Measurements from ENCODE around the gene ALG2. TPM values are rescaled to one million over a fixed set of nuclear protein-coding genes. Genes with fewer than 3 reads are reported as not detected.

ALG2 gene
- total and polyA plus RNA-seq, 2 of the 13 experiments (the other 11 are each of a cell fraction or from before 2014, with no cell fraction given): 46.2 to 49.0 TPM

- no peak for TF ChIP-seq ZNF280D (CRISPR knock-in tag; IDR thresholded peaks at IDR 0.05)
- no peak for TF ChIP-seq ZNF337 (CRISPR knock-in tag; IDR thresholded peaks at IDR 0.05; ENCODE audit: borderline replicate concordance, low read depth)
- no peak for TF ChIP-seq SOX5 (CRISPR knock-in tag; IDR thresholded peaks at IDR 0.05; ENCODE audit: borderline replicate concordance)
- no peak for TF ChIP-seq CREB3 (CRISPR knock-in tag; IDR thresholded peaks at IDR 0.05)
- no peak for TF ChIP-seq ZNF816 (CRISPR knock-in tag; IDR thresholded peaks at IDR 0.05; ENCODE audit: borderline replicate concordance)
- no peak for TF ChIP-seq ZNF552 (CRISPR knock-in tag; IDR thresholded peaks at IDR 0.05; ENCODE audit: borderline replicate concordance)
- no peak for TF ChIP-seq SMARCC2 (IDR thresholded peaks at IDR 0.05)
- no peak for TF ChIP-seq ZNF788 (CRISPR knock-in tag; IDR thresholded peaks at IDR 0.05; ENCODE audit: borderline replicate concordance)
- no peak for TF ChIP-seq SUZ12 (IDR thresholded peaks at IDR 0.05; ENCODE audit: low read depth, low read length)
These were observed 19.4 kb upstream of the ALG2 start (continued) for GRCh38 chr9:99241106-99241505.

All from HepG2 (cell line).